Measurements from ENCODE around the gene ZNF138.

ZNF138 gene

DNA sequence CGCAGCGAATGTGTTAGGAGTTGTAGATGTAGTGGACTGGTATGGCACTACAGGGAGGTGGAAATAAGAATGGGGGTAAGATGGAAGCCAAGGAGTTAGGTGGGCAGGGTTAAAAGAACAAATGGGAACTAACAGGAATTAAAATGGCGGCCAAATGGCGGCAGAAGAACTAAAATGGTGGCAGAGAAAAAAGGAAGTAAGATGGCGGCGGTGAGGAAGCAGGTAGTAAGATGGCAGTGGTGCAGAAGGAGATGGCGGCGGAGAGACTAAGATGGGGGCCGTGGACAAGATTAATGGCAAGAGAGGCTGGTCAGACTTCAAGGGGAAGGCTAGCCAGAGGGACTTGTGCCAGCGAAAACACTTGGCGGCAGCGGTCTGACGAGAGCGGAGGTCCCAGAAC, 44.5 kb downstream of the ZNF138 start:
- Histone ChIP-seq H3K4me1 (ENCODE audit: control insufficient read depth, insufficient read depth, low read length) (no peaks in the 10 kb centered on the region), H3K4me3 (ENCODE audit: low read depth, low read length) (no peak overlapping the region), H3K36me3 (ENCODE audit: control insufficient read depth in 2 of 2, insufficient read depth in 1 of 2, low read length in 2 of 2) (no peaks in the 10 kb centered on the region), H3K9me3 (ENCODE audit: control insufficient read depth, insufficient read depth, low read depth, low read length) (no peaks in the 10 kb centered on the region), H3K27ac (ENCODE audit: extremely low read depth, low read depth, low read length) (no peak overlapping the region)
- POLR2A ChIA-PET = no interaction called here
- CTCF ChIA-PET = no interaction called here
- TF ChIP-seq KLF7 (tag by site-specific recombination; IDR thresholded peaks at IDR 0.05; ENCODE audit: borderline replicate concordance) (no peak), ZNF211 (tag by site-specific recombination; IDR thresholded peaks at IDR 0.05; ENCODE audit: low read depth) (no peak), ZNF837 (tag by site-specific recombination; IDR thresholded peaks at IDR 0.05) (no peak)
- TF ChIP-seq, protein P1, sequence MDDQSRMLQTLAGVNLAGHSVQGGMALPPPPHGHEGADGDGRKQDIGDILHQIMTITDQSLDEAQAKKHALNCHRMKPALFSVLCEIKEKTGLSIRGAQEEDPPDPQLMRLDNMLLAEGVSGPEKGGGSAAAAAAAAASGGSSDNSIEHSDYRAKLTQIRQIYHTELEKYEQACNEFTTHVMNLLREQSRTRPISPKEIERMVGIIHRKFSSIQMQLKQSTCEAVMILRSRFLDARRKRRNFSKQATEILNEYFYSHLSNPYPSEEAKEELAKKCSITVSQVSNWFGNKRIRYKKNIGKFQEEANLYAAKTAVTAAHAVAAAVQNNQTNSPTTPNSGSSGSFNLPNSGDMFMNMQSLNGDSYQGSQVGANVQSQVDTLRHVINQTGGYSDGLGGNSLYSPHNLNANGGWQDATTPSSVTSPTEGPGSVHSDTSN (CRISPR knock-in tag; IDR thresholded peaks at IDR 0.05) = no peak

DNA sequence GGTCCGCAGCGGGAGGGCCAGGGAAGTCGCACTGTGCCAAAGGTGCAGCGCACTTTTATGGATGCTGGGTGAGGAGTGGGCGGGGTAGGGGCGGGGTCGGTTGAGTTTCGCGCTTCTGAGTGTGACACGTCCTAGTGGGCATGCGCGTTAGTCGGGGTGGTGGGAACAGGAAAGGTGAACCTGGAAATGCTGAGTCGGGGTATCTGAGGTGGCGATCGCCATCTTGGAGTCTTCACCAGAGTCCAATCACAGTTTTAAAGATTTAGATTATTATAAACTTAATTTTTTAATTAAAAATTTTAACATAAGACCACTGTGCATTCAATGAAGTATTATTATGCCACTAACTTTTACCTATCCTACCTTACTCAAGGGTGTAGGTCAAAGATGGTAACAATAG, 45.7 kb downstream of the ZNF138 start:
- CTCF ChIA-PET = no interaction called here
- Histone ChIP-seq H3K27ac (ENCODE audit: extremely low read depth, low read depth, low read length) (no peak overlapping the region), H3K4me3 (ENCODE audit: low read depth, low read length) (no peak overlapping the region), H3K36me3 (ENCODE audit: control insufficient read depth in 2 of 2, insufficient read depth in 1 of 2, low read length in 2 of 2) (no peaks in the 10 kb centered on the region), H3K9me3 (ENCODE audit: control insufficient read depth, insufficient read depth, low read depth, low read length) (no peaks in the 10 kb centered on the region), H3K4me1 (ENCODE audit: control insufficient read depth, insufficient read depth, low read length) (no peaks in the 10 kb centered on the region)
- TF ChIP-seq ZNF777 (tag by site-specific recombination; IDR thresholded peaks at IDR 0.05; ENCODE audit: borderline replicate concordance) (no peak), ZBTB21 (tag by site-specific recombination; IDR thresholded peaks at IDR 0.05) (no peak), SALL2 (tag by site-specific recombination; IDR thresholded peaks at IDR 0.05; ENCODE audit: borderline replicate concordance) (no peak), ZNF37A (tag by site-specific recombination; IDR thresholded peaks at IDR 0.05) (no peak), ZNF223 (tag by site-specific recombination; IDR thresholded peaks at IDR 0.05) (no peak), ZNF416 (tag by site-specific recombination; IDR thresholded peaks at IDR 0.05) (no peak), ZEB2 (tag by site-specific recombination; IDR thresholded peaks at IDR 0.05) (no peak)
- TF ChIP-seq, protein P2, sequence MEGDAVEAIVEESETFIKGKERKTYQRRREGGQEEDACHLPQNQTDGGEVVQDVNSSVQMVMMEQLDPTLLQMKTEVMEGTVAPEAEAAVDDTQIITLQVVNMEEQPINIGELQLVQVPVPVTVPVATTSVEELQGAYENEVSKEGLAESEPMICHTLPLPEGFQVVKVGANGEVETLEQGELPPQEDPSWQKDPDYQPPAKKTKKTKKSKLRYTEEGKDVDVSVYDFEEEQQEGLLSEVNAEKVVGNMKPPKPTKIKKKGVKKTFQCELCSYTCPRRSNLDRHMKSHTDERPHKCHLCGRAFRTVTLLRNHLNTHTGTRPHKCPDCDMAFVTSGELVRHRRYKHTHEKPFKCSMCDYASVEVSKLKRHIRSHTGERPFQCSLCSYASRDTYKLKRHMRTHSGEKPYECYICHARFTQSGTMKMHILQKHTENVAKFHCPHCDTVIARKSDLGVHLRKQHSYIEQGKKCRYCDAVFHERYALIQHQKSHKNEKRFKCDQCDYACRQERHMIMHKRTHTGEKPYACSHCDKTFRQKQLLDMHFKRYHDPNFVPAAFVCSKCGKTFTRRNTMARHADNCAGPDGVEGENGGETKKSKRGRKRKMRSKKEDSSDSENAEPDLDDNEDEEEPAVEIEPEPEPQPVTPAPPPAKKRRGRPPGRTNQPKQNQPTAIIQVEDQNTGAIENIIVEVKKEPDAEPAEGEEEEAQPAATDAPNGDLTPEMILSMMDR (tag by site-specific recombination; IDR thresholded peaks at IDR 0.05) = no peak
- POLR2A ChIA-PET = no interaction called here

DNA sequence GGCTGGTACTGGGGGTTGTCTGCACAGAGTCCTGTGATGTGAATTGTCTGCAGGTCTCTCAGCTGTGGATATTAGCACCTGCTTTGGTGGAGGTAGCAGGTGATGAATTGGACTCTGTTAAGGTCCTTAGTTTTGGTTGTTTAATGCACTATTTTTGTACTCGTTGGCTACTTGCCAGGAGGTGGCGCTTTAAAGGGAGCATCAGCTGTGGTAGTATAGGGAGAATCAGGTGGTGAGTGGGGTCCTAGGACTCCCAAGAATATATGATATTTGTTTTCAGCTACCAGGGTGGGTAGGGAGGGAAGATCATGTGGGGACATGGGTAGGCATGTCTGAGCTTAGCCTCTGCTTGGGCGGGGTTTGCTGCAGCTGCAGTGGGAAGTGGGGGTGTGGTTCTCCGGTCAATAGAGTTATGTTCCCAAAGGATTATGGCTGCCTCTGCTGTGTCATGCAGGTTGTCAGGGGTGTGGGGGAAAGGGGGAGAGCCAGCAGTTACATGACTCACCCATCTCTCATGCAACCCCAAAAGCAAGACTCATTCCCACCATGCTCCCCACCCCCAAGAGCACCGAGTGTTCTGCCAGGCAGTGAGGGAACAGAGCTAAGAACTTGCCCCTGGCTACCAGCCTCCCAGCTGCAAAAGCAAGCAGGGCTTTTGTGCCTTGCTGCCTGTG, 55.2 kb downstream of the ZNF138 start:
- Histone ChIP-seq H3K9me3 (ENCODE audit: control insufficient read depth, insufficient read depth, low read depth, low read length) (no peaks in the 10 kb centered on the region), H3K27ac (ENCODE audit: extremely low read depth, low read depth, low read length) (no peak overlapping the region; the same call in 1 of the 2 replicates), H3K4me3 (ENCODE audit: low read depth, low read length) (no peak overlapping the region), H3K4me1 (ENCODE audit: control insufficient read depth, insufficient read depth, low read length) (no peaks in the 10 kb centered on the region), H3K36me3 (ENCODE audit: control insufficient read depth in 2 of 2, insufficient read depth in 1 of 2, low read length in 2 of 2) (no peaks in the 10 kb centered on the region)
- POLR2A ChIA-PET = no interaction called here
- CTCF ChIA-PET = no interaction called here
- TF ChIP-seq OVOL3 (tag by site-specific recombination; IDR thresholded peaks at IDR 0.05) = no peak
- TF ChIP-seq ZNF335 (tag by site-specific recombination; conservative IDR thresholded peaks at IDR 0.05) = peak; percentile 39; the same call in 1 of the 2 replicates
- TF ChIP-seq ZNF76 (tag by site-specific recombination; IDR thresholded peaks at IDR 0.05; ENCODE audit: borderline replicate concordance, low read depth) = no peak
- peak; percentile 72 for TF ChIP-seq KLF1 (tag by site-specific recombination; IDR thresholded peaks at IDR 0.05)
- TF ChIP-seq, protein P3, sequence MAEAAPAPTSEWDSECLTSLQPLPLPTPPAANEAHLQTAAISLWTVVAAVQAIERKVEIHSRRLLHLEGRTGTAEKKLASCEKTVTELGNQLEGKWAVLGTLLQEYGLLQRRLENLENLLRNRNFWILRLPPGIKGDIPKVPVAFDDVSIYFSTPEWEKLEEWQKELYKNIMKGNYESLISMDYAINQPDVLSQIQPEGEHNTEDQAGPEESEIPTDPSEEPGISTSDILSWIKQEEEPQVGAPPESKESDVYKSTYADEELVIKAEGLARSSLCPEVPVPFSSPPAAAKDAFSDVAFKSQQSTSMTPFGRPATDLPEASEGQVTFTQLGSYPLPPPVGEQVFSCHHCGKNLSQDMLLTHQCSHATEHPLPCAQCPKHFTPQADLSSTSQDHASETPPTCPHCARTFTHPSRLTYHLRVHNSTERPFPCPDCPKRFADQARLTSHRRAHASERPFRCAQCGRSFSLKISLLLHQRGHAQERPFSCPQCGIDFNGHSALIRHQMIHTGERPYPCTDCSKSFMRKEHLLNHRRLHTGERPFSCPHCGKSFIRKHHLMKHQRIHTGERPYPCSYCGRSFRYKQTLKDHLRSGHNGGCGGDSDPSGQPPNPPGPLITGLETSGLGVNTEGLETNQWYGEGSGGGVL (tag by site-specific recombination; IDR thresholded peaks at IDR 0.05) = 0 out of 2 replicates have a peak, but pooled peaks have one; percentile 29
- TF ChIP-seq, protein P4, sequence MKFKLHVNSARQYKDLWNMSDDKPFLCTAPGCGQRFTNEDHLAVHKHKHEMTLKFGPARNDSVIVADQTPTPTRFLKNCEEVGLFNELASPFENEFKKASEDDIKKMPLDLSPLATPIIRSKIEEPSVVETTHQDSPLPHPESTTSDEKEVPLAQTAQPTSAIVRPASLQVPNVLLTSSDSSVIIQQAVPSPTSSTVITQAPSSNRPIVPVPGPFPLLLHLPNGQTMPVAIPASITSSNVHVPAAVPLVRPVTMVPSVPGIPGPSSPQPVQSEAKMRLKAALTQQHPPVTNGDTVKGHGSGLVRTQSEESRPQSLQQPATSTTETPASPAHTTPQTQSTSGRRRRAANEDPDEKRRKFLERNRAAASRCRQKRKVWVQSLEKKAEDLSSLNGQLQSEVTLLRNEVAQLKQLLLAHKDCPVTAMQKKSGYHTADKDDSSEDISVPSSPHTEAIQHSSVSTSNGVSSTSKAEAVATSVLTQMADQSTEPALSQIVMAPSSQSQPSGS (tag by site-specific recombination; IDR thresholded peaks at IDR 0.05; ENCODE audit: low read depth) = no peak
- TF ChIP-seq KLF9 (tag by site-specific recombination; IDR thresholded peaks at IDR 0.05; ENCODE audit: low read depth) = peak; percentile 25; the same call in 1 of the 2 replicates
- no peak for TF ChIP-seq ZNF830 (tag by site-specific recombination; IDR thresholded peaks at IDR 0.05; ENCODE audit: low read depth)

Data from HEK293 (cell line).